Upper lobe of left lung (tissue), 4 donors: ENCODE data around the gene PAIP2.
"Not testable (repeated sequence)": the region's sequence is repeated elsewhere in the genome, so short reads cannot be mapped to it uniquely, and the experiment has no call there.

Experiments
- EP300 ChIP-seq, 4 donors: sonication (generic); formaldehyde crosslinking; IDR thresholded peaks; one replicate each; pipeline ENCODE4 v1.5.1; 2017; ENCODE audit warnings: antibody characterized with exemption in 4 of 4, control low read depth in 2 of 4
- TF ChIP-seq, protein P1 (sequence below), 6 experiments: fragments of 450-650 bp in 4 of 6; fragments of 200-600 bp in 2 of 6; sonication (generic) in 2 of 6; IDR thresholded peaks; one replicate each; pipeline ENCODE4 v1.5.1; 2016 to 2019; ENCODE audit warnings: antibody characterized with exemption in 6 of 6

DNA sequence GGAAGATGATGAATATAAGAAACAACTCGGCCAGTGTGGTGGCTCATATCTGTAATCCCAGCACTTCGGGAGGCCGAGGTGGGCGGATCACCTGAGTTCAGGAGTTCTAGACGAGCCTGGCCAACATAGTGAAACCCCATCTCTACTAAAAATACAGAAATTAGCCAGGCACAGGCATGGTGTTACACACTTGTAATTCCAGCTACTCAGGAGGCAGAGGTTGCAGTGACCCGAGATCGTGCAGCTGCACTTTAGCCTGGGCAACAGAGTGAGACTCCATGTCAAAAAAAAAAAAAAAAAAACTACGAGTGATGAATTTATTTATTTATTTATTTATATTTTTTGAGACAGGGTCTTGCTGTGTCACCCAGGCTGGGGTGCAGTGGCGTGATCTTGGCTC is 6.2 kb downstream of the PAIP2 start:
- TF ChIP-seq EP300 (IDR thresholded peaks at IDR 0.05) = not testable (repeated sequence)
- TF ChIP-seq, protein P1, sequence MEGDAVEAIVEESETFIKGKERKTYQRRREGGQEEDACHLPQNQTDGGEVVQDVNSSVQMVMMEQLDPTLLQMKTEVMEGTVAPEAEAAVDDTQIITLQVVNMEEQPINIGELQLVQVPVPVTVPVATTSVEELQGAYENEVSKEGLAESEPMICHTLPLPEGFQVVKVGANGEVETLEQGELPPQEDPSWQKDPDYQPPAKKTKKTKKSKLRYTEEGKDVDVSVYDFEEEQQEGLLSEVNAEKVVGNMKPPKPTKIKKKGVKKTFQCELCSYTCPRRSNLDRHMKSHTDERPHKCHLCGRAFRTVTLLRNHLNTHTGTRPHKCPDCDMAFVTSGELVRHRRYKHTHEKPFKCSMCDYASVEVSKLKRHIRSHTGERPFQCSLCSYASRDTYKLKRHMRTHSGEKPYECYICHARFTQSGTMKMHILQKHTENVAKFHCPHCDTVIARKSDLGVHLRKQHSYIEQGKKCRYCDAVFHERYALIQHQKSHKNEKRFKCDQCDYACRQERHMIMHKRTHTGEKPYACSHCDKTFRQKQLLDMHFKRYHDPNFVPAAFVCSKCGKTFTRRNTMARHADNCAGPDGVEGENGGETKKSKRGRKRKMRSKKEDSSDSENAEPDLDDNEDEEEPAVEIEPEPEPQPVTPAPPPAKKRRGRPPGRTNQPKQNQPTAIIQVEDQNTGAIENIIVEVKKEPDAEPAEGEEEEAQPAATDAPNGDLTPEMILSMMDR (IDR thresholded peaks at IDR 0.05) = not testable (repeated sequence)
